IMR-90 (cell line): Measurements from ENCODE around the gene ABT1. TPM values are rescaled to one million over a fixed set of nuclear protein-coding genes. Genes with fewer than 3 reads are reported as not detected.

Experiments
- ATAC-seq: fragments of 200-7000 bp; cut with Tn5 transposase; 2 replicates; pipeline ENCODE4 v1.9.1; 2020; ENCODE audit warnings: low read depth, mild to moderate bottlenecking, moderate library complexity
- BruUV-seq: library from RNA; stranded (reverse); fragments of 400-500 nt; replicated peaks from 2 replicates; lab custom pipeline; 2021; lab: Mats Ljungman, UMichigan
- CTCF ChIA-PET: fragments of 300-600 bp; formaldehyde crosslinking; extraction: SDS; loops from one replicate; lab custom pipeline; 2021; ENCODE audit warnings: antibody characterized with exemption; lab: Yijun Ruan, JAX
- POLR2A ChIA-PET: fragments of 300-600 bp; sonication (Branson Sonifier 250); formaldehyde crosslinking; loops from one replicate; lab custom pipeline; 2022; ENCODE audit warnings: antibody characterized with exemption; ENCODE audit not compliant: unreplicated experiment; lab: Charles Lee
- DNase-seq: peaks from one replicate; pipeline ENCODE4 v3.0.0; 2013
- H2AFZ ChIP-seq: replicated peaks from 2 replicates; pipeline ENCODE3; 2013; ENCODE audit warnings: low read length, mild to moderate bottlenecking; ENCODE audit not compliant: poor library complexity
- H2AK5ac ChIP-seq: 2 replicates; pipeline ENCODE4 v1.6.1; 2013; ENCODE audit warnings: low read depth, low read length, inconsistent platforms
- H2AK9ac ChIP-seq: replicated peaks from 2 replicates; pipeline ENCODE3; 2013; ENCODE audit warnings: mild to moderate bottlenecking, low read depth, low read length, moderate library complexity; ENCODE audit not compliant: poor library complexity
- H2BK120ac ChIP-seq: 2 replicates; pipeline ENCODE4 v1.6.1; 2013; ENCODE audit warnings: low read depth, low read length, inconsistent platforms
- H2BK15ac ChIP-seq: 3 replicates; pipeline ENCODE4 v1.6.1; 2013; ENCODE audit warnings: low read depth, low read length, inconsistent platforms
- H2BK20ac ChIP-seq: 2 replicates; pipeline ENCODE4 v1.6.1; 2013; ENCODE audit warnings: low read depth, mild to moderate bottlenecking, inconsistent platforms, low read length, moderate library complexity
- H2BK5ac ChIP-seq: 2 replicates; pipeline ENCODE4 v1.6.1; 2013; ENCODE audit warnings: mild to moderate bottlenecking, low read depth, low read length, inconsistent platforms; ENCODE audit not compliant: poor library complexity, severe bottlenecking
- H3K14ac ChIP-seq: replicated peaks from 2 replicates; pipeline ENCODE4 v1.6.1; 2013; ENCODE audit warnings: low read depth, low read length, inconsistent platforms
- H3K18ac ChIP-seq: 2 replicates; pipeline ENCODE4 v1.6.1; 2013; ENCODE audit warnings: low read depth, low read length, control low read depth
- H3K23ac ChIP-seq: 2 replicates; pipeline ENCODE4 v1.6.1; 2013; ENCODE audit warnings: low read depth, low read length, inconsistent platforms
- H3K27ac ChIP-seq: 2 replicates; pipeline ENCODE4 v1.5.1; 2013; ENCODE audit warnings: mild to moderate bottlenecking, control low read depth, low read length; ENCODE audit not compliant: insufficient read depth
- H3K27me3 ChIP-seq: 2 replicates; pipeline ENCODE4 v1.6.1; 2013; ENCODE audit warnings: low read length; ENCODE audit not compliant: control insufficient read depth, insufficient read depth
- H3K36me3 ChIP-seq: 2 replicates; pipeline ENCODE4 v1.6.1; 2013; ENCODE audit warnings: low read length, mixed read lengths; ENCODE audit not compliant: control insufficient read depth, insufficient read depth
- H3K4ac ChIP-seq: 2 replicates; pipeline ENCODE4 v1.6.1; 2013; ENCODE audit warnings: low read depth, low read length, inconsistent platforms
- H3K4me1 ChIP-seq: 2 replicates; pipeline ENCODE4 v1.6.1; 2013; ENCODE audit warnings: low read length, mixed read lengths; ENCODE audit not compliant: control insufficient read depth, insufficient read depth
- H3K4me2 ChIP-seq: 2 replicates; pipeline ENCODE4 v1.6.1; 2013; ENCODE audit warnings: low read depth, mild to moderate bottlenecking, control low read depth, low read length, moderate library complexity
- H3K4me3 ChIP-seq: 2 replicates; pipeline ENCODE4 v1.5.1; 2013; ENCODE audit warnings: low read depth, mild to moderate bottlenecking, control low read depth, low read length, moderate library complexity; ENCODE audit not compliant: insufficient read depth
- H3K56ac ChIP-seq: 2 replicates; pipeline ENCODE4 v1.6.1; 2013; ENCODE audit warnings: low read length, inconsistent platforms; ENCODE audit not compliant: insufficient read depth; ENCODE audit errors: extremely low read depth
- H3K79me1 ChIP-seq, 2 experiments: 2 replicates each; pipeline ENCODE4 v1.6.1; 2013; ENCODE audit warnings: low read length in 2 of 2, inconsistent platforms in 1 of 2, low read depth in 1 of 2
- H3K9ac ChIP-seq: 2 replicates; pipeline ENCODE4 v1.6.1; 2013; ENCODE audit warnings: low read depth, low read length, control low read depth
- H3K9me1 ChIP-seq: 2 replicates; pipeline ENCODE4 v1.6.1; 2013; ENCODE audit warnings: low read length, inconsistent platforms; ENCODE audit not compliant: insufficient read depth
- H3K9me3 ChIP-seq: 2 replicates; pipeline ENCODE4 v1.6.1; 2013; ENCODE audit warnings: low read length; ENCODE audit not compliant: control insufficient read depth, insufficient read depth
- H4K20me1 ChIP-seq: 2 replicates; pipeline ENCODE4 v1.6.1; 2013; ENCODE audit warnings: low read length, inconsistent platforms; ENCODE audit not compliant: insufficient read depth
- H4K5ac ChIP-seq: 2 replicates; pipeline ENCODE4 v1.6.1; 2013; ENCODE audit warnings: mild to moderate bottlenecking, low read depth, low read length, control low read depth
- H4K8ac ChIP-seq, 2 experiments: 2 replicates each; pipeline ENCODE4 v1.6.1; 2013; ENCODE audit warnings: low read depth in 2 of 2, low read length in 2 of 2, control low read depth in 1 of 2, inconsistent platforms in 1 of 2
- H4K91ac ChIP-seq: 2 replicates; pipeline ENCODE4 v1.6.1; 2013; ENCODE audit warnings: low read depth, low read length, inconsistent platforms; ENCODE audit not compliant: insufficient read depth
- FOS ChIP-seq: fragments of 150-350 bp; IDR thresholded peaks from 2 replicates; pipeline ENCODE4 v1.6.1; 2016; ENCODE audit warnings: low read depth, low read length
- WGBS, 2 experiments: methylation state at CpG; one replicate each; pipeline versions ENCODE4 v1.1.5 to v1.1.7; 2013; ENCODE audit warnings: missing lambda C conversion rate in 2 of 2; ENCODE audit not compliant: insufficient read length in 1 of 2; ENCODE audit errors: extremely low coverage in 2 of 2; 5-methylcytosine and 5-hydroxymethylcytosine counted together
- dilution Hi-C: fragments of 300-500 bp; cut with HindIII; formaldehyde crosslinking; loops from one replicate; pipeline ENCODE4 v1.14.3; 2018; ENCODE audit warnings: low sequenced_read_pairs; ENCODE audit not compliant: unreplicated experiment
- in situ Hi-C: fragments of 300-500 bp; cut with MboI; formaldehyde crosslinking; loops from 3 replicates; pipeline ENCODE4 v1.14.3; 2019; ENCODE audit warnings: low sequenced_read_pairs, inconsistent platforms, mixed read lengths
- intact Hi-C: fragments of 100-400 bp; cut with micrococcal nuclease; formaldehyde crosslinking; loops from 2 replicates; pipeline ENCODE4 v1.10.0; 2022
- polyA plus RNA-seq, 3 experiments: library from polyadenylated mRNA; depleted of rRNA; stranded (reverse); fragments of >200 nt; gene quantifications; 2 replicates each; pipeline ENCODE4 v1.2.3, GENCODE V29; 2012; ENCODE audit warnings: low replicate concordance in 1 of 3
- total RNA-seq: library from RNA; depleted of rRNA; stranded (reverse); fragments of >200 nt; gene quantifications from 2 replicates; pipeline ENCODE4 v1.2.3, GENCODE V29; 2012
- TF ChIP-seq, protein P1 (sequence below): conservative IDR thresholded peaks from 2 replicates; pipeline ENCODE4 v1.5.1; 2012; ENCODE audit warnings: mild to moderate bottlenecking, low read depth, low read length, improper control_type of control experiment
- TF ChIP-seq, protein P2 (sequence below): fragments of 150-350 bp; IDR thresholded peaks from 2 replicates; pipeline ENCODE4 v1.6.1; 2016; ENCODE audit warnings: low read depth, mild to moderate bottlenecking, low read length, moderate library complexity, borderline replicate concordance

ABT1 gene
- total and polyA plus RNA-seq, 2 of the 4 experiments (the other 2 are of a cell fraction), result 15.2 to 15.4 TPM

- TF ChIP-seq, protein P1, sequence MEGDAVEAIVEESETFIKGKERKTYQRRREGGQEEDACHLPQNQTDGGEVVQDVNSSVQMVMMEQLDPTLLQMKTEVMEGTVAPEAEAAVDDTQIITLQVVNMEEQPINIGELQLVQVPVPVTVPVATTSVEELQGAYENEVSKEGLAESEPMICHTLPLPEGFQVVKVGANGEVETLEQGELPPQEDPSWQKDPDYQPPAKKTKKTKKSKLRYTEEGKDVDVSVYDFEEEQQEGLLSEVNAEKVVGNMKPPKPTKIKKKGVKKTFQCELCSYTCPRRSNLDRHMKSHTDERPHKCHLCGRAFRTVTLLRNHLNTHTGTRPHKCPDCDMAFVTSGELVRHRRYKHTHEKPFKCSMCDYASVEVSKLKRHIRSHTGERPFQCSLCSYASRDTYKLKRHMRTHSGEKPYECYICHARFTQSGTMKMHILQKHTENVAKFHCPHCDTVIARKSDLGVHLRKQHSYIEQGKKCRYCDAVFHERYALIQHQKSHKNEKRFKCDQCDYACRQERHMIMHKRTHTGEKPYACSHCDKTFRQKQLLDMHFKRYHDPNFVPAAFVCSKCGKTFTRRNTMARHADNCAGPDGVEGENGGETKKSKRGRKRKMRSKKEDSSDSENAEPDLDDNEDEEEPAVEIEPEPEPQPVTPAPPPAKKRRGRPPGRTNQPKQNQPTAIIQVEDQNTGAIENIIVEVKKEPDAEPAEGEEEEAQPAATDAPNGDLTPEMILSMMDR, result no peak
Observed at GRCh38 chr6:26609463-26609862, 12.7 kb downstream of the ABT1 start (continued).

DNA sequence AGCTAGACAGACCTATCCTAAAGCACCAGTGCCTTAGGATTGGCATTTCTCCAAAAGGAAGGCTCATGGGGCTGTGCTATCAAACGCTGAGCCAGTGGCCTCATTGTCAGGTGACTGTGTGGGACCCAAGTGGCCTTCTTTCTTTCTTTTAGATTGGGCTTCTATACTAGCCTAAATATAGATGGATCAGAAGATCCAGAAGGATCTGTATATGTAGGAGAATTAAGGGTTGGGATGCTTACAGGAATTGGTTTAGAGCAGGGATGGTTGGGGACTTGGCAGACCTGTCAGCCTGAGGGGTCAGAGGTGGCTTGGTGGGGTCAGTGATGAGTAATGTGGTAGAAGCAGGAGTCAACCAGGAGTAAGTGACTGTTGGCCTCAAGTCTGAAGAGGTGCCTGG, 14.8 kb downstream of the ABT1 start:
- Histone ChIP-seq H2AK5ac (no peak overlapping the region), H4K8ac (no peak overlapping the region), H2BK15ac (no peak overlapping the region), H3K36me3 (no peaks in the 10 kb centered on the region), H4K91ac (no peak overlapping the region), H2AFZ (no peak overlapping the region), H4K5ac (no peak overlapping the region), H3K56ac (no peak overlapping the region), H4K20me1 (no peaks in the 10 kb centered on the region), H2AK9ac (no peak overlapping the region), H2BK120ac (no peak overlapping the region), H3K27me3 (peaks cover 43% of the 10 kb centered on the region), H2BK5ac (no peak overlapping the region), H3K4me1 (no peaks in the 10 kb centered on the region; the same call in 1 of the 2 replicates), H2BK20ac (no peak overlapping the region), H3K18ac (no peak overlapping the region), H3K9me1 (no peaks in the 10 kb centered on the region), H3K9ac (no peak overlapping the region), H3K4ac (no peak overlapping the region), H3K23ac (no peak overlapping the region), H3K79me1 (no peaks in the 10 kb centered on the region), H3K4me3 (no peak overlapping the region), H3K27ac (no peak overlapping the region), H3K14ac (no peak overlapping the region), H3K4me2 (no peak overlapping the region), H3K9me3 (peaks cover 3% of the 10 kb centered on the region; the same call in 1 of the 2 replicates)
- no TSS peak for BruUV-seq
- DNase-seq (no peak), ATAC-seq (no peak)
- dilution Hi-C loops (no loop called here), intact Hi-C loops (no loop called here), in situ Hi-C loops (no loop called here)
- ChIA-PET POLR2A (no interaction called here), CTCF (no interaction called here)
- WGBS, 2 experiments, result no CpG with 5 or more reads among the region's 1 CpG
- no peak for TF ChIP-seq FOS
- TF ChIP-seq, protein P2, sequence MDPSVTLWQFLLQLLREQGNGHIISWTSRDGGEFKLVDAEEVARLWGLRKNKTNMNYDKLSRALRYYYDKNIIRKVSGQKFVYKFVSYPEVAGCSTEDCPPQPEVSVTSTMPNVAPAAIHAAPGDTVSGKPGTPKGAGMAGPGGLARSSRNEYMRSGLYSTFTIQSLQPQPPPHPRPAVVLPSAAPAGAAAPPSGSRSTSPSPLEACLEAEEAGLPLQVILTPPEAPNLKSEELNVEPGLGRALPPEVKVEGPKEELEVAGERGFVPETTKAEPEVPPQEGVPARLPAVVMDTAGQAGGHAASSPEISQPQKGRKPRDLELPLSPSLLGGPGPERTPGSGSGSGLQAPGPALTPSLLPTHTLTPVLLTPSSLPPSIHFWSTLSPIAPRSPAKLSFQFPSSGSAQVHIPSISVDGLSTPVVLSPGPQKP, result no peak
